ENCODE measurements around the gene UBE2K.

- TF ChIP-seq ZFX (IDR thresholded peaks at IDR 0.05) (no peak), CTCF (conservative IDR thresholded peaks at IDR 0.05) (no peak)
Observed at GRCh38 chr4:39770471-39770870, 72.5 kb downstream of the UBE2K start.

Measured in C4-2B (cell line).